ENCODE measurements around the gene BRD7. TPM values are rescaled to one million over a fixed set of nuclear protein-coding genes. Genes with fewer than 3 reads are reported as not detected.

BRD7 gene
- total and polyA plus RNA-seq, 3 donors from 2014 or later, result 79.2 to 110 (median 96.0) TPM

DNA sequence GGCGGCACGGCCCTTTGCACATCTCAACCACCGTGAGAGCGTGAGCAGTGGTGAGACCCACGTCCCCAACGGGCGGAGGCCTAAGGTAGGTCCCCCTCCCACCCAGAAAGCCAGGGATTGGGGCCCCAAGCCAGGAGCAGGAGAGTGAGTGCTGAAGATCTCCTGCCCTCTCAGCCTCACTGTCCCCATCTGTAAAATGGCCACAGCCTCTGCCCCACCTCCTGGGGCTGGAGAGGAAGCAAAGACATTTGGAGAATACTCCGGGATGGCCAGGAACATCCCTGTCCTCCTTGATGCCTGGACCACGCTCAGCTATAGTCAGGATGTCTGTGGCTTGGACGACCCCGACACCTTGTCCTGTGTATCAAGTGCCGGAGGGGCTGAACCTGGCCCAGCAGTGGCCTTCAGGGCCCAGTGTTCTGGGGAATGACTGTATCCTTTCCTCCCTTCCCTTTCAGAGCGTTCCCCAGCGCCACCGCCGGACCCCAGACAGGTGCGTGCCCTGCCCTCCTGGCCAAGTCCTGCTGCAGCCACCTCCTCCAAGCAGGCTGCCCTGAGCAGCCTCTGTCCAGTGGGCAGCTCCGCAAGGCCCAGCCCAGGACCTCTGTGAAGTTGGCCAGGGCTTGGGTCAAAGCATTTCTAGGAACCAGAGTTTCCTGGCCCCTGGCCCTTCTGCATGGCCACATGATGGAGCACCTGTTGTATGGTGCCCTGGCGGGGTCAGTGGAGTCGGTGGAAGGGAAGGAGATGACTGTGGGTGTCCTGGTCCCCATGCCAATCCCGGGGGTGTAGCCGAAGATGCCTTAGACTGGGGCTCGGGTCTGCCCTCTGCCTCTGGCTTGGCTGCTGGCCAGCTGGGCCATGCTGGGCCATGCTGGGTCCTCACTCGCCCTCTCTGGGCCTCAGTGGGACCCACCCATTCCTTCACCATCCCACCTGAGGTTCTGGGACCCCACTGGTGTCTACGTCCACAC, 64.0 kb downstream of the BRD7 start:
- DNase-seq, result no peak
- H3K27ac ChIP-seq, result no peak overlapping the region
- peaks cover 9% of the 10 kb centered on the region for H3K4me1 ChIP-seq
- TF ChIP-seq, protein P1, sequence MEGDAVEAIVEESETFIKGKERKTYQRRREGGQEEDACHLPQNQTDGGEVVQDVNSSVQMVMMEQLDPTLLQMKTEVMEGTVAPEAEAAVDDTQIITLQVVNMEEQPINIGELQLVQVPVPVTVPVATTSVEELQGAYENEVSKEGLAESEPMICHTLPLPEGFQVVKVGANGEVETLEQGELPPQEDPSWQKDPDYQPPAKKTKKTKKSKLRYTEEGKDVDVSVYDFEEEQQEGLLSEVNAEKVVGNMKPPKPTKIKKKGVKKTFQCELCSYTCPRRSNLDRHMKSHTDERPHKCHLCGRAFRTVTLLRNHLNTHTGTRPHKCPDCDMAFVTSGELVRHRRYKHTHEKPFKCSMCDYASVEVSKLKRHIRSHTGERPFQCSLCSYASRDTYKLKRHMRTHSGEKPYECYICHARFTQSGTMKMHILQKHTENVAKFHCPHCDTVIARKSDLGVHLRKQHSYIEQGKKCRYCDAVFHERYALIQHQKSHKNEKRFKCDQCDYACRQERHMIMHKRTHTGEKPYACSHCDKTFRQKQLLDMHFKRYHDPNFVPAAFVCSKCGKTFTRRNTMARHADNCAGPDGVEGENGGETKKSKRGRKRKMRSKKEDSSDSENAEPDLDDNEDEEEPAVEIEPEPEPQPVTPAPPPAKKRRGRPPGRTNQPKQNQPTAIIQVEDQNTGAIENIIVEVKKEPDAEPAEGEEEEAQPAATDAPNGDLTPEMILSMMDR (IDR thresholded peaks at IDR 0.05), result no peak
- TF ChIP-seq POLR2A (IDR thresholded peaks at IDR 0.05), result no peak
- 95 to 100% methylated on average over 4 to 25 of the region's 25 CpGs for WGBS, 2 donors
- no peaks in the 10 kb centered on the region for H3K9me3 ChIP-seq
- no peak overlapping the region for H3K4me3 ChIP-seq
- intact Hi-C loops (cut with DNase I; ENCODE audit: low total_unique reads), result no loop called here
- no peaks in the 10 kb centered on the region for H3K27me3 ChIP-seq
- H3K36me3 ChIP-seq (ENCODE audit: low read depth, missing control alignments), result no peaks in the 10 kb centered on the region

DNA sequence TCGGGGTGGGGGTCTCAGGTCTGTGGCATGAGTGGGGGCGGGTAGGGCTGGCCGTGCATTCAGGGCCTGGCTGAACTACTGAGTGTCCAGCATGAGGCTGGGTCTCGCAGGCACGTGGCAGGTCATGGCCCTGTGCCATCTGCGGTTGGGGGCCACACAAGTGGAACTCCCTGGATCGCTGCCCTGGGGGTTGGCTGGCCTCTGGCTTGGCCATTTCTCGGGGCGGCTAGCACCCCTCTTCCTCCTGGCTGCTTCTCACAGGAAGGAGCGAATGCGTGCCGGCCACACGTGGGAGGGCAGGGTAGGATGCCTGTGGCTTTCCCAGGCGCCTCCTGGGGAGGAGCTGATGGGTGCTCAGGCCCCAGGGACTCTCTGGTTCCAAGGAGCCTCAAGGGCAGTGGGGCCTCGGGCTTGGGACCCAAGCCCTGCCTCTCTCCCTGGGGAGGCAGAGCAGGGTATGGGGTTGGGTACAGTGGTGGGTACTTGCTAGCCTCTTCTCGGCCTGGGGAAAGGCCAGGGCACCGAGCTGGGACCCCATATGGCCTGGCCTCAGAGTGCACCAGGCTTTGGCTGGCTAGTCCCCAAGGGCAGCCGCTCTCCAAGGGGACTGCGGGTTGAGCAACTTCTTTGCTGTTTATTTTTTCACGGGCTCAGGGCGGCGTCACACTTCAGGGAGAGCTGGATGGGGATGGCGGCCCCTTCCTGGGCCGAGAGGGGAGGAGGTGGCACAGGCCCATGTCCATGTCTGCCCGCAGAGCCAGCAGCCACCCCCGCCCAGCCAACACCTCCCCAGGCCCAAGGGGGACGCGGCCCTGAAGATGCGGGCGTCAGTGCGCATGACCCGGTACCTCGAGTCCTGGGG, 65.0 kb downstream of the BRD7 start:
- H3K4me1 ChIP-seq, result no peaks in the 10 kb centered on the region
- no peak for TF ChIP-seq POLR2A (IDR thresholded peaks at IDR 0.05)
- TF ChIP-seq, protein P1 (IDR thresholded peaks at IDR 0.05), result no peak
- H3K9me3 ChIP-seq, result no peaks in the 10 kb centered on the region
- DNase-seq, result no peak
- H3K27me3 ChIP-seq, result no peaks in the 10 kb centered on the region
- no peaks in the 10 kb centered on the region for H3K36me3 ChIP-seq (ENCODE audit: low read depth, missing control alignments)
- H3K4me3 ChIP-seq, result no peak overlapping the region
- 86 to 89% methylated on average over 16 to 33 of the region's 33 CpGs for whole genome bisulfite sequencing, 2 donors
- no peak overlapping the region for H3K27ac ChIP-seq
- intact Hi-C loops (cut with DNase I; ENCODE audit: low total_unique reads), result no loop called here

DNA sequence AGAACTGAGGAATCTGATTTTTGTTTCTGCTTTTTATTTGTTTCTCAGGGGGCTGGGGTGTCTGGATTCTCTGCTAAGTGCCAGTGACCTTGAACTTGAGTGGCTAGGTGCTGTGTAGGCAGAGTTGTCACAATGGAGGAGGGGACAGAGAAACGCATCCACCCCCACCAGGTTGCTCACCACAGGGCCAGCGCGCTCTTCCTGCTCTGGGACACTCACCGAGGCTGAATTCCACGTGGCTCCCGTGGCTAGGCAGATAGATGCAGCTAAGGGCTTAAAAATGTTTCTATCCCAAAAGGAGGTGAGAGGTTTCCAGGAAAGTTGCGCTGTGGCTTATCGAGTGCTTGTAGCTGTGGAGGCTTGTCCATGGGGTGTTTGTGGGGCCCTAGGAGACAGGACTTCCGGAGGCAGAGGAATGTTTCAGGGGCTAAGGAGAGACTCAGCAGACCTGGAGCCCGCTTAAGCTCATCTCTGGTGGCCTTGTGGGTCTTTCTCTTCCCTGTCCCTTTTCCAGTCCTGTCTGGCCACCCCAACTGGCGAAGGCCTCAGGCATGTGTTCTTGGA, 65.7 kb downstream of the BRD7 start:
- no peak for DNase-seq
- H3K27ac ChIP-seq, result no peak overlapping the region
- no peaks in the 10 kb centered on the region for H3K9me3 ChIP-seq
- H3K4me3 ChIP-seq, result no peak overlapping the region
- no peak for TF ChIP-seq POLR2A (IDR thresholded peaks at IDR 0.05)
- TF ChIP-seq, protein P1 (IDR thresholded peaks at IDR 0.05), result no peak
- no peaks in the 10 kb centered on the region for H3K36me3 ChIP-seq (ENCODE audit: low read depth, missing control alignments)
- intact Hi-C loops (cut with DNase I; ENCODE audit: low total_unique reads), result no loop called here
- no peaks in the 10 kb centered on the region for H3K27me3 ChIP-seq
- 61 to 62% methylated on average over 11 of the region's 11 CpGs for WGBS, 2 donors
- no peaks in the 10 kb centered on the region for H3K4me1 ChIP-seq

DNA sequence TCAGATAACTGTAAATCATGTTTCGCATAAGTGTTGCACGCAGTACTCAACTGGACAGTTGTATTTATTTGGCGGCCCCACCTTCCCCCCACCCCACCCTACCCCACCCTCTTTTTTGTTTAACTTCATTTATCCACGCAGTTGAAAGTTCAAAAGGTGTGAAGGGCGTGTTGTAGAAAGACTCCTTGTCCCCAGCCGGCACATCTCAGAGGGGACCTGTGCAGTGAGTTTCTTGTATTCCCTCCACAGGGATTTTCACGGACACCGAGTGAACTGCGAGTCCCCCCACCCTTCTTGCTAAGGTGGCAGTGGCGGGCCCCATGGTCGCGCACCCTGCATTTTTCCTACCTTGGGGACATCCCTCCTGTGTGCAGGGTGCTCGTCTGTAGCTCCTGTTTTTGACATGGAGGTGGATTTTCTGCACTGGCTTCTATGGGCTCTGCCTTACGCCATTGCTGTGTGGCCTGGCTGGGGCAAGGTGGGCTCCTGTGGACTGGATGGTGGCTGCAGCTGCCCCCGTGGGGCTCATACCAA, 66.2 kb downstream of the BRD7 start:
- Histone ChIP-seq H3K4me3 (no peak overlapping the region), H3K4me1 (no peaks in the 10 kb centered on the region), H3K9me3 (no peaks in the 10 kb centered on the region), H3K36me3 (ENCODE audit: low read depth, missing control alignments) (no peaks in the 10 kb centered on the region), H3K27me3 (no peaks in the 10 kb centered on the region), H3K27ac (no peak overlapping the region)
- intact Hi-C loops (cut with DNase I; ENCODE audit: low total_unique reads), result no loop called here
- TF ChIP-seq, protein P1 (IDR thresholded peaks at IDR 0.05), result no peak
- TF ChIP-seq POLR2A (IDR thresholded peaks at IDR 0.05), result no peak
- 81 to 89% methylated on average over 15 of the region's 15 CpGs for WGBS, 2 donors
- DNase-seq, result no peak

Data from testis (tissue), 3 donors.